Measurements from ENCODE around the gene TJP2.

TJP2 gene

DNA sequence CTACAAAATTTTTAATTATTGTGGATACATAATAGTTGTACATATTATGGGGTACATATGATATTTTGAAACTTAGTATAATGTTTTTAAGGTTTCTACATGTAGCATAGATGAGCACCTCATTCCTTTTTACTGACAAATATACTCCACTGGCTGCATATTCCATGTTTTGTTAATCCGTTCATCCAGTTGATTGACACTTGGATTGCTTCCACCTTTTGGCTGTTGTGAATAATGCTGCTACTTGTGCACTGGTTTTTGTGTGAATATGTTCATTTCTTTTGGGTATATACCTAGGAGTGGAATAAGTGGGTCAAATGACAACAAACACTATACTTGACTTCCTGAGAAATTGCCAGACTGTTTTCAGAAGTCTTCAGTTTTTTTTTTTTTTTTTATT is 148.2 kb downstream of the TJP2 start:
- CTCF ChIA-PET: interaction anchor here (0.7 kb wide), 1 partner anchor 528 kb away, joined by 3 read pairs; no protein-coding TSS in a partner anchor
- DNase-seq (ENCODE audit: extremely low spot score): no peak
- no peak for TF ChIP-seq CTCF (IDR thresholded peaks at IDR 0.05; ENCODE audit: control extremely low read depth, extremely low read depth, low read depth, missing control alignments)
- POLR2A ChIA-PET: interaction anchor here (0.7 kb wide), 1 partner anchor 668 kb away, joined by 3 read pairs; no protein-coding TSS in a partner anchor

DNA sequence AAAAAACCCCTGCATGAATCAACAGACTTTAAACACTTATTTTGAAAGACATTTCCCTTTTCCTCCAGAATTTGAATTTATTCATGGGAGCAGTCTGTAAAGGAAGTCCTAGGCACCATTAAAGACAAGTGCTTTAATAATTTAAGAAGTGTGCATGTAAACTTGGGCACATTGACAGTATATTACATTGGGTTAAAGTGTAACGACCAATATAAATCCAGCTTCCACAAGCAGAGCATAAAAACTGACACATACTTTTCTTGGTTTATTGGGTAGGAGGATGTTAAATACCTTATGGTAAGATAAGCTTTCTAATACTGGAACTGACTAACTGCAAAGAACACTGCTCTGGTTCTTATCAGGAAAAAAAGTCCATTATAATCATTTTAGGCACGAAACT is 149.8 kb downstream of the TJP2 start:
- ChIA-PET CTCF (no interaction called here), POLR2A (no interaction called here)
- TF ChIP-seq CTCF (IDR thresholded peaks at IDR 0.05; ENCODE audit: control extremely low read depth, extremely low read depth, low read depth, missing control alignments): no peak
- no peak for DNase-seq (ENCODE audit: extremely low spot score)

Measured in GM10248 (cell line).